HG02943 (cell line): ENCODE results near the gene GOLGA6D.
"Not testable (repeated sequence)": the region's sequence is repeated elsewhere in the genome, so short reads cannot be mapped to it uniquely, and the experiment has no call there.

Experiments
- ATAC-seq: cut with Tn5 transposase; IDR thresholded peaks from one replicate; pipeline ENCODE4 v1.9.1; 2021; ENCODE audit warnings: mild to moderate bottlenecking, low read depth, moderate library complexity; ENCODE audit not compliant: unreplicated experiment

Gene GOLGA6D

DNA sequence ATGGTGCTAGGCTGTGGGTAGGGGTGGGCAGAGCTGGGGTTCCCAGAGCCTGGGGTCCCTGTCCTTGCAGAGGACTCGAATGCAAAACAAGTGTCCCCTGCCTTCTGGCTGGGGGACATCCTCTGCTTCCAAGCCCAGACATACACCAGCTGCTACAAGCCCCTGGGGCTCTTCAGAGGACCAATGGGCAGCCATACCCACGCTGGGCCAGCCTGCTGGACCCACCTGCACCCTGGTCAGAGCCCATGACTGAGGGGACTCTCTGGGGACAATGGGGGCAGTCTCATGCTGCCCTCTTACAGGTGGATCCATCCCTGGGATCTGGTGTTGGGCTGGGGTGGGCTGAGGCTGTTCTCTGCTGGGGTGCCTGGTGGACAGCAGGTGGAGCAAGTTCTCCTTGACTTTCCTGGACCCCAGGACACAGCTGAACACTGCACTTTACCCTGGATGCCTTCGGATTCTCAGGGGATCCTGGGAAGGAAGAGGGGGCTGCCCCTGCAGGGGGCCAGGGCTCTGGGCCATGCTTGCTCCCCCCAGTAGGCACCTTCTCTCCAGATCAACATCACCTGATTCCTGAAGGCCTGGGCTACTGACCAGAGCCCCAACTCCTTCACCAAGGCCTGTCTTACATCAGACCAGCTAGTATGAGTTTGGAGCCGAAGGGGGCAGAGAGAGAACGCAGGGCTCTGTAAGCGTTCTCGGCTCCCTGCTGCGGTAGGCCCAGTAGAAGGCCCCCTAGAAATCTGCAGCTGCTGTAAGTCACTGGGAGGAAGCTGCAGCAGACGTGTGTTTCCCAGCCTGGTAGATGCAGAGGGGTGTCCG is 46.1 kb downstream of the GOLGA6D start:
- ATAC-seq, result no peak

- ATAC-seq, result no peak
Measured at GRCh38 chr15:75329571-75329970, 46.9 kb downstream of the GOLGA6D start.

DNA sequence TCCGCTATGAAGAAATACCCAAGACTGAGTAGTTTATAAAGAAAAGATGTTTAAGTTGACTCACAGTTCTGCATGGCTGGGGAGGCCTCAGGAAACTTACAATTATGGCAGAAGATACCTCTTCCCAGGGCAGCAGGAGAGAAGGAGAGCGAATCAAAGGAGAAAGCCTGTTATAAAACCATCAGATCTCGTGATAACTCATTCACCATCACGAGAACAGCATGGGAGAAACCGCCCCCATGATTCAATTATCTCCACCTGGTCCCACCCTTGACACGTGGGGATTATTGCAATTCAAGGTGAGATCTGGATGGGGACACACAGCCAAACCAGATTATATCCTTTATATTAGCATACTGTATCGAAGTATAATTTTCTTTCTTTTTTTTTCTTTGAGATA is 49.5 kb downstream of the GOLGA6D start:
- not testable (repeated sequence) for ATAC-seq

- not testable (repeated sequence) for ATAC-seq
Measured at GRCh38 chr15:75333654-75334419, 51.2 kb downstream of the GOLGA6D start.

DNA sequence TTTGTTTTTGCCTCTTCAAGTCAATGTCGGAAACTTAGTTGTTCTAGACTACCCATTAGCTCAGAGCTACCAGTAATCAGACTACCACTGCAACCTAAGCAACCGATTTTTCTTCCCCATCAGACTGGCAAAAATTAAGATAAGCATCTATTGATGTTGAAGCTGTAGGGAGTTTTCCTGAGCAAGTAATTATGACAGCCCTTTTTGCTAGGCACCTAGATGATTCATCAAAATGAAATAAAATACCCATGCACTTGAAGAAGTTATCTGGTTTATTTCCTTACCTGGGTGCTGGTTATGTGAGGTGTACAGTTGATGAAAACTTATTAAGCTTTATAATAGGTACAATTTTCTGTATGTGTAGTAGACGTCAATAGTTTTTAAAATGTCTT is 52.7 kb downstream of the GOLGA6D start:
- ATAC-seq, result no peak

DNA sequence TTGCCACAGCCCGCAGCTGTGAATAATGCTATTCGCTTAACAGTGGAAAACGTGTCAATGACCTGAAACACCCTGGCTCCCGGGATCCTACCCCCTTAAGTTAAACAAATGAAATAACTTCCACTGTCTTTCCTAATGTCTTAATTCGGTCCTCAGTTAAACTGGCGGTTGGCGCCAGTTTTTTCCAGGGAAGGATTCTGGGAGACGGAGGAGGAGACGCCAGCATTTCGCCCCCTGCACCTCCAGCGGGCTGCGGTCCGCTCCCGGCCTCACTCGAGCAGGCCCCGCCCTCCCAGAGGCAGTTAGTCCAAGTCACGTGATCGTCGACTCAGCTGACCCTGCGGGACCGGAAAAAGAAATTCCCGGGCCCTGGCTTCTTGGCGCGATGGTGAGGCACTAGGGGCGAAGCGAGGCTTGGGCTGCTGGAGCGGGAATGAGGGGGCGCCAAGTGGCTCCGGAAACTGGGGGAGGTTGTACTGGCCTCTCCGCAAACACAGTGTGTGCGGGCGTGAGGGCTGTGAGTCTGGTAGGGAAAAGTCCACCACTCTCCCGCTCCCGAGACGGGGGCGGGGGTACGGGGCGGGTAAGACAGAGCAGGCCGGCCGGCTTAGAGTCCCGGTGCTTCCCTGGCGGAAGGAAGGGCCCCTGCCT is 53.2 kb downstream of the GOLGA6D start, which contains the start of gene COMMD4:
TSS of gene COMMD4 (plus strand) at position 359 of the 651 bp plus-strand sequence. CDS start at position 386, 27 bp downstream.
- ATAC-seq, result no peak

DNA sequence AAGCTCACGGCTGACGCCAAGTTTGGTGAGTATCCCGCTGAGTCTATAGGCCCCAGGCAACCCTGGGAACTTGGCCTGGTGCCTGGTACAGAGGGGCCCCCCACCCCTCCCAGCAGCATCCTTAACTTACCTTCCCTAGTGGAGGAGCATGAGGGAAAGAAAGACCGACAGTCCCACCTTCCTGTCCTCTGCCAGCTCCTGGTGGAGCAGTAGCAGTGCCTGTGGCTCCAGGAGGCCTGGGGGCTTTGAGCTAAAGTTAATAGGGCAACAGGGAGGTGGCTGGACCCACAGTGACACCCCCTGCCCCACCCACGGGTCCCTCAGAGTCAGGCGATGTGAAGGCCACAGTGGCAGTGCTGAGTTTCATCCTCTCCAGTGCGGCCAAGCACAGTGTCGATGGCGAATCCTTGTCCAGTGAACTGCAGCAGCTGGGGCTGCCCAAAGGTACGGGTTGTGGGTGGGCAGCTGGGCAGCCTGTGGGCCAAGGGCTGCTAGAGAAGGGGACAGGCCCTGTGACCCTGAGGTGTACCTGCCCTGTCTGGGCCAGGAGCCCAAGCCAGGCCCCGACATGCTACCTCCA is 56.1 kb downstream of the GOLGA6D start:
- no peak for ATAC-seq

DNA sequence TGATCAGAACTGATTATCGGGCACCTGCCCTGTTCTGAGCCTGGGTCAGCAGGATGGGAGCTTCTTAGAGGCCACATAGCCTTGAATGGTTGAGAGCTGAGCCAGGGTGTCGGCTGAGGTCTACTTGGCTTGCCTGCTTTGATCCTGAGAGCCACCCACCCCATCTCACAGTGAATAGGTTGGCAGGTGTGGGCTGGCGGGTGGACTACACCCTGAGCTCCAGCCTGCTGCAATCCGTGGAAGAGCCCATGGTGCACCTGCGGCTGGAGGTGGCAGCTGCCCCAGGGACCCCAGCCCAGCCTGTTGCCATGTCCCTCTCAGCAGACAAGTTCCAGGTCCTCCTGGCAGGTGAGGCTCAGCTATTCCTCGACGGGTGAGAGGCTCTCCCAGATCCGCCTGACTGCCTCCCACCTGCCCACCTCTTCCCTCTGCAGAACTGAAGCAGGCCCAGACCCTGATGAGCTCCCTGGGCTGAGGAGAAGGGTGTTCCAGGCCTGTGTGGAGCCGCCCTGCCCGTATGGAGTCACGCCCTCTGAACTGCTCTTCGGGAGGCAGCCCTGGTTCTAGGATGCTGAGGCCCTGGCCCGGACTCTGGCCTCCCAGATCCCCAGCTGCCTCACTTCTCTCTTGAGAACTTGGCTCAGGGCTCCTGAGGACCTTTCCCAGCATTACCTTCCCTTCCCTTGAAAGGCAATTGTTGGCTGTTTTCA is 57.1 kb downstream of the GOLGA6D start:
- ATAC-seq, result no peak

- no peak for ATAC-seq
Measured at GRCh38 chr15:75342221-75342620, 59.6 kb downstream of the GOLGA6D start.

DNA sequence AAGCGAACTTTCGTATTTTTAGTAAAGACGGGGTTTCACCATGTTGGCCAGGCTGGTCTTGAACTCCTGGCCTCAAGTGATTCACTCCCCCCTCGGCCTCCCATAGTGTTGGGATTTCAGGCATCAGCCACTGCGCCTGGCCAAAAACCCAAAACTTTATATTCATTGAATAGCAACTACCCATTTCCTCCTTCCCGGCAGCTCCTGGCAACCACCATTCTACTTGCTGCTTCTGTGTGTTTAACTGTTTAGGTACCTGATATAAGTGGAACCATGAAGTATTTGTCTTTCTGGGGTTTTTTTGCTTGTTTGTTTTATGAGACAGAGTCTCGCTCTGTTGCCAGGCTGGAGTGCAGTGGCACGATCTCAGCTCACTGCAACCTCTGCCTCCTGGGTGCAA is 61.3 kb downstream of the GOLGA6D start:
- ATAC-seq, result not testable (repeated sequence)
